HG02763 (cell line): ENCODE measurements around the gene SEMA3B.
A peak's percentile ranks its signal among the peaks of the same experiment; 100 is the strongest.

Source experiments
- ATAC-seq: cut with Tn5 transposase; IDR thresholded peaks from one replicate; pipeline ENCODE4 v1.9.1; 2021; ENCODE audit warnings: mild to moderate bottlenecking, moderate library complexity; ENCODE audit not compliant: unreplicated experiment

Gene SEMA3B

DNA sequence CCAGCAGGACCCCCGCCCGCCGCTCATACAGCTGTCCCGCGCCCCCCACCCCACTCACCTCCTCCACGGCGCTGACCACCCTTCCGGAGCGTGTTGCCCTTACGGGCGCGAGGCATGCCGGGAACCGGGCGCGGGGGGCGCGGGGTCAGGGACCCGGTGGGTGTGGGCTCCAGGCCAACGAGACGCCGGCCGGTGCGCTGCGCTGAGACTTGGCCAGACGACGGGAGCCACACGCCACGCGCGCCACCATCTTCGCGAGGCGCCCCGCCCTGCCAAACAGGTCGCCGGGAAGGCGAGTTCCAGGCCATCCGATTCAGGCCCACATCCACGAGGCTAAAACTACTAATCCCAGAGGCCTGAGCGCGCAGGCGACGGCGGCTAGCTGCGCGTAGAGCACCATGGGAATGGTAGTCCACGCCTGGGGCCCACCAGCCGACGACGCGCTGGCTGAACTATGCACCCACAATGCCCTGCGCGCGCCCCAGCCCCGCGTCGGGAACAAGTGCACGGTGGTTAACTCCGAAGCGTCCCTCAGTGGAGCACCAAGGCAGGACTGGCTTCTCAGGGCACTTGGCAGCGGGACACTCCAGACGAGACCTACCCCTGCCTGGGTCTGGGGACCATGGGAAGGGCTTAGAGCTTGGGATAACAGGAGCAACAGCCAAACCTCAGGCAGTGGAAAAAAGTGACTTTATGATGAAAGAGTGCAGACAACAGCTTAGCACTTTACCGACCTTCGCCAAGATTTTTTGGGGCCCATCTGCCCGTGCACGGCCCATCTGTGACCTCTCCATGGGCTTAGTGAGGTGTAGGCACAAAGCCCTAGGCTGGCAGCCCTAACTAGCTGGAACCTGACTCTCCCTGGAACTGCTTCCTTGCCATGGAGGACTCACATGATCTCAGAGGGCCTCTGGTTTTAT lies 23.5 kb downstream of the SEMA3B start, which contains the start of gene IFRD2:
IFRD2 (minus strand) TSS at position 271 of the 920 bp plus-strand sequence; CDS start at position 116, 155 bp downstream.
- peak; percentile 95 for ATAC-seq

DNA sequence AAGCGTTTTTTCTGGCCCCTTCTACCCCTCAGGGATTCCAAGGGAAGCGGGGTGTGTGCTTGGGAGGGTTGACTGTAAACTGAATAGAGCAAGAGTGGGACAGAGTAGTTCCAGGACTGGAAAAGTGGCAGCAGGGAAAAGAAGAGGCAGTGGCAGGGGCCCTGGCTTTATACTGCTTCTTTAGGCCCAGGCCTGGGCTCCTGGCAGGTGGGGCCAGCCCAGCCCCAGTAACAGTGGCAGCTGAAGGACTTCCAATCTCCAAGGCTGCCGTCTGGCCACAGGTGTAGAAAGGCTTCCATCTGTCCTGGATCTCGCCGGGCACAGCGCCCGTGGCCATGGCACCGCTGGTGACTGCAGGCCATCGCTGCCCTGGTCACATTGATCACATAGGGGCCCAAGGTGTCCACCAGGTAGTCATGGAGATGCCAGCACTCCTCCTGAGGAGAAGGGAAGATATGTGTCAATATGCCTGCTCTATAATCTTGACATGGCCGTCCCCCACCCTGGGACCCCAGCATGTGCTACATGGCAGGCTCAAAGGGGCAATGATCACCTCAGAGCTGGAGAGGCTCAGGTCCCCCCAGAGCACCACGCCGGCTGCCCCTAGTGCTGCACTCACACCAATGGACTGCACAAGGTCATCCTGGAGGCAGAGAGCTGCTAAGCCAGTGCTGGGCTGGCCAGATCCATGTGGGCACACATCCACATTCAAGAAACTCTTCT lies 24.3 kb downstream of the SEMA3B start:
- no peak for ATAC-seq

DNA sequence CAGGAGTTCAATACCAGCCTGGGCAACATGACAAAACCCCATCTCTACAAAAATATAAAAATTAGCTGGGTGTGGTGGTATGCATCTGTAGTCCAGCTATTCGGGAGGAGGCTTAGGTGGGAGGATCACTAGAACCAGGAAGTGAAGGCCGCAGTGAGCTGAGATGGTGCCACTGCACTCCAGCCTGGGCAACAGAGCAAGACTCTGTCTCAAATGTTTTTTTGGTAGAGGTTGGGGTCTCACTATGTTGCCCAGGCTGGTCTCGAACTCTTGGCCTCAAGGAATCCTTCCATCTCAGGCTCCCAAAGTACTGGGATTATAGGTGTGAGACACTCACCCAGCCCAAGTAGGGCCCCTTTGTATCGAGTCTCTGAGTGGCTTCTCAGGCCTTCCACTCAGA lies 25.1 kb downstream of the SEMA3B start:
- ATAC-seq, result no peak

DNA sequence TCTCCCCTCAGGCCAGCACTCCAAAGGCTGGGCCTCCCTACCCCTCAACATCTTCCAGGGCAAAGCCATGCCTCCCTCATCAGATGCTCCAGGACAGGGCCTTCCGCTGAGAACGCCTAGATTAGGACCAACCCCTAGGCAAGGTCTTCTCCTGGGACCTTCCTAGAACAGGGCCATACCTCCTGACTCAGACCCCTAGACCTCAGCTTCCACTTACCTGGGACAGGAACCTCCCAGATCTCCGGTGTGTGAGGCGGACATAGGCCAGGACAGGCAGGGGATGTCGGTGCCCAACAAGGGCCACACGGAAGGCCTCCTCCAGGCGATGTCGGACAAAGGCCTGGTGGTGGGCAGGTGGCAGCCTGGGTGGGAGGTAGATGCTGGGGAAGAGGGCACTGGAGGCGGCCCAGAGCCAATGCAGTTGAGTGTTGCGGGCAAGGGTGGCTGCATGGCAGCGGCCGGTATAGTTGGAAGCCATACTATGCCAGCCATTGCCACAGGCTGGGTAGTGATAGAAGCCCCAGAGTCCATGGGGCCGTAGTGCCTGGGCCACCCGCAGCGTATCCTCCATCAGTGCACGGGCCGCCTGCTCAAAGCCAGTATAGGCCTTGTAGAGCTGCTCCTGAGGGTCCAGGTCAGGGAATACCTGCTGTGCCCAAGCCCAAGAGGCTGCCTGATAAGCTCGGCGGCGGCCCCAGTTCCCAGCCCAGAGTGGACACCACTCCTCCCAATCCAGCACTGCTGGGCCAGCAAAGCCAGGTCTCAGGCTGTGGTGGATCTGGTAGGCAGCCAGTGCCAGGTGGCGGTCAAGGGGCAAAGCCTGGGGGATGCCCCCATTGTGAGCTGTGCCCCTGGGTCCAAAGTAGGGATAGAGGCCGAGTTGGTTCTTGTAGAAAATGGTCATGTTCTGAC lies 25.8 kb downstream of the SEMA3B start:
- ATAC-seq, result no peak

DNA sequence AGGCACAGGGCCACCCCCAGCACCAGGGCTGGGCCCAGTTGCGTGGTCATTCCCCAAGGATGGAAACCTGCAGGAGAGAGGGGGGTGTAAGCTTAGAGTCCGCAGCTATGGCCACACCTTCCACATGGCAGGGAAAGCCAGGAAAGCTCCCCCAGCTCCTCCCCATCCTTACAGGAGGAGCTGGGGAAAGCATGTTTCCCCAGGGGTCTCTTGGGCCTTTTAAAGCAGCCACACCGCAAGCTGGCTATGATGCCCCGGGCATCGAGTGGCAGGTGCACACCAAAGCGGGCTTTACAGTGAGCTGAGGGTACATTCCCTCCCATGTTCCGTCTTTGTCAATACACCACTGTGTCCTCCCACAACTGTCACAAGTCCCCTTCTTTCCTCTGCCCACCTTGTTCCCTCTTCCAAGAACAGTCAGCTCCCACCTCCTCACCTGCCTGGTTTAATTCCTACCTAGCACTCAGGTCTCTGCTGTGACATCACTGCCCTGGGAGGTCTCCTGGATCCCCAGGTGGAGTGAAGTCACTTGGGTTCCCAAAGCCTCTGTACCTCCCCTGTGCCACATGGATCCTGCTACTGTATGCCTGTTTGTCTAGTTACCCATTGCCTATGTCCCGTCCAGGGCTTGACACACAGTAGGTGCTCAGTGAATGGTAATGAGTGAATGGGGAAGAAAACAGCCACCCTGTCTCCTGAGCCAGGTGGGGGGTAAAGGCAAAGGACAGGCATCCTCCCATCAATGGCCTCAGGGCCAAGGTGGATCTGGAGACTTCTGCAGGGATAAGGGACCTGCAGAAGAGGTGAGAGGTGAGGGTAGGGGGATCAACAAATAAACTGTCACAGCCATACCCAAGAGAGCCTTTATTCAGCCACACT lies 26.8 kb downstream of the SEMA3B start:
- ATAC-seq, result no peak

DNA sequence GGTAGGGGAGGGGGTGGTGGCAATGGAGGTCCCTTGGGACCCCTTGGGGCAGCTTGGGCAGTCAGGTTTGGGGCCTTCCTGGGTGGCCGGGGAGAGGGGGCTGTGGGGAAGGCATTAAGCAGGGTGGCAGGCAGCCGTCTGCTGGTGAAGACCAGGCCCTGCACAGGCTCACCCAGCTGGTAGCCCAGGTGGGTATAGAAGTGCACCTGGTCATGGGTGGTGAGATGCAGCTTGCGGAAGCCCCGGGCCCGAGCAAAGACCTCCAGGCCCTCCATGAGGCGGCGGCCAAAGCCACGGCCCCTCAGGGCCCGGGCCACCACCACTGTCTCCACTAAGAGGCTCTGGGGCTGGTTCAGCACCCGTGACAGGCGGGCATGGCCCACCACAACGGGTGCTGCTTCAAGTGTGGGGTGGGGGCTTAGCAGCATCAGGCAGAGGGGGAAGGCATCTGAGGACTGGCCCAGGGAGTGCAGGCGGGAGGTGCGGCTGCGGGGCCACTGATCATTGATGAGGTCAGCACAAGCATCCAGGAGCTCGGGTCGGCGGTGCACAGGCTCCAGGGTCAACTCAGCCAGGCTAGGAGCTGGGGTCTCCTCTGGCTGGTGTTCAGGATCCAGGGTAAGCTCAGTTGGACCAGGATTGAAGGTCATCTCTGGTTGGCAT lies 27.9 kb downstream of the SEMA3B start:
- no peak for ATAC-seq

DNA sequence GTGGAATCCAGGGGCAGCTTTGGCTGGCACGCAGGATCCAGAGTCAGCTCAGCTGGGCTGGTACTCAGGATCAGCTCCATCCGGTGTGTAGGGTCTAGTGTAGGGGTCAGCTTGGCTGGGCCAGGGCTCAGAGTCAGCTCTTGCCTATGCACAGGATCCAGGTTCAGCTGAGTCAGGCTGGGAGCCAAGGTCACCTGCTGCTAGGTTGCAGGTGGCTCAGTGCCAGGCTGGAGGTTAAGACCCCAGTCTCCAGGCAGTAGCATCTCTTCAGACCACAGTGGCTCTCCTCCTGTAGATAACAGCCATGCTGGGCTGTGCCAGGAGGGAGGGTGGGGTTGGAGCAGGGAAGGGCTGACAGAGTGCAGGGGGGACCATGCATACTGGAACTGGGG lies 28.4 kb downstream of the SEMA3B start:
- ATAC-seq, result no peak

DNA sequence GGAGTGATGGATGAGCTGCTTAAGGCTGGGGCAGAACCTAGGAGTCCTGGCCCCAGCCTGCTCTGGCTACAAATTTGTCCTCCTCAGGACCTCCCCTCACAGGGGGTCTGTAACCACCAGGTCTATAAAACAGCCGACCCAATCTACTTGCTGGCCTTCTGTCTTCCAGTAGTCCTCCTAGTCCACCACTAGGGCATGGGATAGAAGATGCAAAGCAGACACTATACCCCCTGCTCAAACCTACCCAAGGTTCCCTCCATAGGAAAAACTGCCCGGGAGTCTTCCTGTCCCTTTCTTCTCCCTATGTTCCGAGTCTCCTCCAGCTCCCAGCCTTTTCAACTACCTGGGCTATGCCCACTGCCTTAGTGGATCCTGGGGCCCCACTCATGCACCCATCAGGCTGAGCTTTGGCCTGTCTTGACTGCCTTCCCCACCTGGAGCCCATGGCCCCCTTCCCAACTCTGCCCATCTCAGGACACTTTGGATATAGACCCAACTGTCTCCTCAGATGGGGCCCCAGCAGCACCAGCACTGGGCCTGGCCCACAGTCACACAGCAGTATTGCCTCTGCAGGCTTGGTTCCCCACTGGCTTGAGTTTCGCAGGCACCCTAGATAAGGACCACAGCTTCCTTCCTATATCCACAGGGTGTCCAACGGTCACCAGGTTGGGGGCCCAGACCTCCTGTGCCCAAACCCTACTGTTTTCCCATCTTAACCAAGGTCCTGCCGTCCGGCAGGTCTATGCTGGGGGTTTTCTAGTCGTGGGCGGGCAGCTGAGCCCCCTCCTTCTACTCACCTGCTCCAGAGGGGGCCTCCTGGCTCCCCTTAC lies 29.2 kb downstream of the SEMA3B start:
- ATAC-seq, result no peak

DNA sequence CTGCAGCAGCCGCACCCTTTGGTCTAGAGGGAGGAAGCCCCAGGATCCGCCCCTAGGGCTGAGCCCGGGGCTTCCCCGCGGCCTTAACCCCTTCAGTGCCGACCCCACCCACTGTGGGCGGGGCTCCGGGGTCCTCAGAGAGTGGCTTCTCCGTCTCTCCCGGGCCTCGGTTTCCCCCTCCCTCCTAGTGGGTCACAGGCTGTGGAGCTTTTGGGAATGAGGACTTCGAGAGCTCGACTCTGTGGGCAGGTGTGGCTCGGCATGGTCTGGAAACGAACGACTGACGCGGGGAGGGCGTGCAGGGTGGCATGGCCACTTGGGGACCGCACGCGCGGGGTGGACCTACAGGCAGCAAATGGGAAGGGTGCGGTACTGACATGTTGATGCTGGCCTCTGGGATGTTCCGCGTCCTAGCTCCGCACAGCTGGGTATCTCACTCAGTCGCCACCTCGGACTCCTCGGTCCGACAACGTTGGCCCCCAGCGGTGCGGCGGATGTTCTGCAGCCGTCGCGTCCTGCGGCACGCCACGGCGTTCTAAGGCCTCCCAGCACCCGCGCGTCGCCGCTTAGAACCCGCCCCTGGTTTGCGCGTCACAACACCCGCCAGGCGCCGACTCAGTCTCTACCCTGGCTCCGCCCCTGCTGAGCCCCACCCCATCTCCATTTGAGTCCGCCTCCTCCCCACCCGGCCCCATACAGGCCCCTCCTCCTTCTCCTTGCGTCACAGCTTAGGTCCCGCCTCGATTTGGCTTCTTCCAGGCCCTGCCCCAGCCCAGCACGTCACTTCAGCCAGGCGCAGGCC lies 30.1 kb downstream of the SEMA3B start, which contains the start of the genes HYAL3 and NAA80:
HYAL3 (minus strand) TSS at position 570 of the 802 bp plus-strand sequence. CDS start 3,803 bp downstream, outside the sequence.
NAA80 (minus strand) TSS at position 570 of the 802 bp plus-strand sequence. CDS start 1,942 bp downstream, outside the sequence.
- ATAC-seq, result peak; percentile 85

DNA sequence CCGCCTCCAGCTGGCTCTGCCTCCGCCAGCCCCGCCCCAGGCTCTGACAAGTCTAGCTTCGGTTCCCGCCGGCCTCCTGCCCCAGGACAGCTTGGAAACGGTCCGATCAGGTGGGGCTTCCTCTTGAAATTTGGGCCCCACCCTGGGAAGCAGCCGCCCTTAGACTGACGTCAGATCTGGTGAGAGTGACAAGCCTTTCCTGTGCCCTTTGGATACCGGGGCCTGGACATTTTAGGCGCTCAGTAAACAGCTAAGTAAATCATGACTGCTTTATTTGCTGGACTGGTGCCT lies 30.6 kb downstream of the SEMA3B start:
- no peak for ATAC-seq

DNA sequence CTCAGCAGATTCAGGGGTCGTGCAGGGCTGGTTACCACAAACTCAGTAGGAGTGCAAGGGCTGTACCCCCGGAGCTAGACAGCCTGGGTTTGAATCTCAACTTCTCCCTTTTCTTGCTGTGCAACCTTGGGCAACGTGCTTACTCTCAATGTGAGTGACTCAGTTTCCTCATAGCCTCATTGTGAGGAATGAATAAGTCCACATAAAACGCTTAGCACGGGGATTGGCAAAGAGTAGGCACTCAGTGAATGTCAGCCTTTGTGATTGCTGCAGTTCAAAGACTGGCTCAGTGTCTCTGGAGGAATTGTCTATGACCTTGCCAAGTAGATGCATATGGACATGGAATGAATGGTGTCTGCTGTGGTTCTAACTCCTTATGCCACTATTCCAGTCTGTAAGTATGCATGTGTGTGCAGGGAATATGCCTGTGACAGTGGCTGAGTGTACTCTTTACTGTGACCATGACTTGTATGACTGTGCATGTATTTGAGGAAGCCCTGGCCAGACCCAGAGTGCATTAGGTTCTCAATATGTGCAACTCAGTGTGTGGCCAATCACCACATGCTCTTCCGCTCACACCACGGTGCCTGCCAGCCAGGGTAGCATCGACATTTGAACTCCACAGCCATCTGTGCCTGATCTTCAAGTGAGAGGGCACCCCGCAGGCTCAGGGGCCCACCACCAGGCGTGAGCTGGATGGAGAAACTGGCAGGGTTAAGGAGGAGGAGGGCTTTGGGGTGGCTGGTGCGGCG lies 31.2 kb downstream of the SEMA3B start:
- ATAC-seq, result no peak

DNA sequence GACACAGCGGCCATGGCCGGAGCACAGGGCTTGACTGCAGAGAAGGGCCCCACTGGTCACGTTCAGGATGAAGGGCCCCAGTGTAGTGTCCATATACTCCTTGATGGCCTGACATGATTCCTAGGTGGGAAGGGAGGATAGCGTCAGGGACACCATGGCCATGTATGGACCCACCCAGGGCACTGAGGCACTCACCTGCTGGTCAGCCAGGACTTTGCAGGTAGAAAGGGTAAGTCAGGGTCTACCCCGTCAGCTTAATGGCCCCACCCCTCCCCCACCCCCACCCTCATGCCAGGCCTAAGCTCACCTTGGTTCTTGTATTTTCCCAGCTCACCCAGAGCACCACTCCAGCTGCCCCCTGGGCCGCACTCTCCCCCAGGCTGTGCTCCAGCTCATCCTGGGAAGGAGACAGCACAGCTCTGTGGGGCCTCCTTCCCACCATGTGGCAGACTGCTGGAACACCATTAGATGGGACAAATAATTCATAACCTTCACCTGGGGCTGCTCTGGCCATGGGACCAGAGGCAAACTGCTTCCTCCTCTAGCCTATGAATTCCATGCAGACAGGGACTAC lies 31.8 kb downstream of the SEMA3B start:
- no peak for ATAC-seq

DNA sequence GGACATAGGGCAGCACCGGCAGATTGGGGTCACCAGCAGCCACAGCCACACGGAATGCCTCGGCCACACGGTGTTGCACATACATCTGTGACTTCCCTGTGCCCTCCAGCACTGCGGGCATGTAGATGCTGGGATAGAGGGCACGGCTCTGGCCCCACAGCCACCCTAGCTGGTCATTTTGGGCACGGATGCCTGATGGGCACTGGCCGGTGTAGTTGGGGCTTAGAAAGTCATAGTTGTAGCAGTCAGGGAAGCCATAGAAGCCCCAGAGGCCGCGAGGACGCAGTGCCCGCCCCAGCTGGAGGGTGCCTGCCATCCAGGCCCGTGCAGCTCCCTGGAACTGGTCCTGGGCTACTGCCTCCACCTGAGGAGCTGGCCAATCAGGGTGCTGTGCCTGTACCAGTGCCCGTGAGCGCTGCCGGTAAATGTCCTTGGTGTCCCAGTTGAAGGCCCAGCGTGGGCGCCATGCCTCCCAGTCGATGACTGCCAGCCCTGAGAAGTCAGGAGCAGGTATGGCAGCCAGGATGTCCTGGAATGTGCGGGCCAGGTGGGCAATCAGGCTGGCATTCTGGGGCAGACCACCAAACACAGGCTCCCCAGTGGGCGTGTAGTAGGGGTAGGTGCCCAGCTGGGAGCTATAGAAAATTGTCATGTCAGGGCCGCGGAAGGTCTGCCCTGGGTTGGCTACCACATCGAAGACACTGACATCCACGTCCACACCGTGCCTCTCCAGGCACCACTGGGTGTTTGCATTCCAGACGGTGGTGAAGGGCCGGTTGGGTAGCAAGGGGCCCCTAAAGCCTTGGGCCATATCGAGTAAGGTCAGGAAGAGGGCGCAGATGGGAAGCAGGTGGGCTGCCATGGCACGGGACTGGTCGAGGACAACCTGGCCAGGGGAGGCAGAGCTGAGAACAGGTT lies 33.4 kb downstream of the SEMA3B start:
- no peak for ATAC-seq

DNA sequence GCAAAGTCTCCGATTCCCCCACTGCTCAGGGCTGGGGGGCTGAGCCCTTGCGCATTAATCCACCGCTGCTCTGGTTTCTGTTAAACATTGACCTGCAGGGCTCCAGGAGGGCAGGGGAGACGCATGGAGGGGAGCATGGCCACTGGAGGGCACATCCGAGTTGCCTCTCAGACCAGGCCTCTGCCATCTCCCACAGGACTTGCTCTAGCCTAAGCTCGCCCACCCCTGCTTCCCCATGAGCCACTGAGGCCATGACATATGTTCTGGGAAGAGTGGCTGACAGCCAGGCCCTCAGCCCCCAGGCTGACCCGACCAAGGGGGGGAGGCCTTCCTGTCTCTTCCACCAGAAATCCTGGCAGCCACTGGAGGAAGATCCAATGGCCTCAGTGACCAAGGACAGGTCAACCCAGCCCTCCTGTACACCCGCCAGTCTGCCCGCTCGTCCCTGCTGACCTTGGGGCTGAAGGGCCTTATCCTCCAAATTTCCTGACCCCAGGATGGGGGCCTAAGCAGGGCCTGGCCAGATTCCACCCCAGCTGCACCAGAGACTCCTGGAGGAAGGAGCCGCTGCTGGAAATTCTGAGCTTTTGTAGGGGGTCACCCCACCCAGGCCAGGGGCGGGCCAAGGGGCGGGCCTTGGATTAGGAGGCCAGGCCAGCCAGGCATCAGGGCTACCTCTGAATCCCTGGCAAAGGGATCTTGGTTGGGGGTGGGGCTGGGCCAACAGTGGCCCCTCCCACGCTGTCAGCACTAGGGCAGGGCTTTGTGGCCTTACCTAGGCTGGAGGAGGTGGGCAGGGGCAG lies 34.3 kb downstream of the SEMA3B start, which contains the start of gene HYAL1:
HYAL1 (minus strand) TSS at position 562 of the 803 bp plus-strand sequence. CDS start 618 bp downstream, outside the sequence.
- ATAC-seq, result no peak

DNA sequence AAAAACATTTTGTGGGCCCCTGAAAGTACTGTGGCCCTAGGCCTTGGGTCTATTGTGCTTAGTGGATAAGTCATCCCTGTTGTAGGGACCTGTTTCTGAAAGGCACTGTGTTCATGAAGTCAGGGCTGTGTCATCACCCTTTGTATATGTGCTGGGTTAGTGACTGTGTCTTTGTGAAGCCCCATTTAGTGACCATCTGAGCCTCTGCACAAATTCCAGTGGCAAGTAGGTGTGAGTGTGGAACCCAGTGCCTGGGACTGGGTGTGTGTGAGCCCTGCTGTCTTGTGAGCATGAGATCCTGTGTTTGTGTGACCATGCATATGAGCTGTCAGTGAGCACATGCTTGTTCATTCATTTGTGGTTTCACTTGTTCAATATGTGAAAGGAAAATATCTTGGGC lies 35.7 kb downstream of the SEMA3B start:
- ATAC-seq, result no peak
